ENCODE results near the gene SLC26A2.

The SLC26A2 gene

DNA sequence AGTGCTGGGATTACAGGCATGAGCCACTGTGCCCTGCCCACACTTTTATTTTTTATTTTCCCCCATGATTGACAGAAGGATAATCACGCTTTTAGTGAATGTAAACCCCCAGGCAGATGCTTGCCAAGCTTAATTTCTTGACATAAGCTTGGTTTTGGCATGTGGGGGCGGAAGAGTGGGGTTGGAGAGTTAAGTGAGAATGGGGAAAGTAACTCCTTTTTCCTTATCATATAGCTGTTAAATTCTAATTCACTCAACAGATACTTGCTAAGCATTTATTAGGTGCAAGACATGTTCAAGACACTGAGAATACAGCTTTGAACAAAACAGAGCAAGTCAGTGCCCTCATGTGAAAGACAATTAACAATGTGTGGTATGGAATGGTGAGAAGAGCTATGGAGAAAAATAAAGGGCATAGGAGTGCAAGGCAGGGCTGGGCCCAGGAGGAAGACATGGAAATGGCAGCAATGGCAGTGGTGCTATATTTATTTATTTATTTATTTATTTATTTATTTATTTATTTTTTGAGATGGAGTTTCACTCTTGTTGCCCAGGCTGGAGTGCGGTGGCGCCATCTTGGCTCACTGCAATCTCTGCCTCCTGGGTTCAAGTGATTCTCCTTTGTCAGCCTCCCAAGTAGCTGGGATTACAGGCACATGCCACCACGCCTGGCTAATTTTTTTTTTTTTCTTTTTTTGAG lies 2.2 kb downstream of the SLC26A2 start:
- DNase-seq = no peak

DNA sequence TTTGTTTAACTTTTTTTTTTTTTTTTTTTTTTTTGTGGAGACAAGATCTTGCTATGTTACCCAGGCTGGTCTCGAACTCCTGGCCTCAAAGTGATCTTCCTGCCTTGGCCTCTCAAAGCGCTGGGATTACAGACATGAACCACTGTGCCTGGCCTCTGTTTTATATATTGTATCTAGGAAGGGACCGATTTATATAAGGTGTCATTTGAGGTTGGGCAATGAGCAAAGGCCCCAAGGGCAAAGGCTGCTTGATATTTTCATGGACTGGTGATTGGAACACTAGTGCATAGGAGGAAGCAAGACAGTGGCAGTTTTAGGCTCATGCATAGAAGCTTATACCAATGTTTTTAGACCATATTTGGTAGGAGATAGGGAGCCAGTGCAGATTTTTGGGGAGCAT lies 3.2 kb downstream of the SLC26A2 start:
- DNase-seq = peak; percentile 1

DNA sequence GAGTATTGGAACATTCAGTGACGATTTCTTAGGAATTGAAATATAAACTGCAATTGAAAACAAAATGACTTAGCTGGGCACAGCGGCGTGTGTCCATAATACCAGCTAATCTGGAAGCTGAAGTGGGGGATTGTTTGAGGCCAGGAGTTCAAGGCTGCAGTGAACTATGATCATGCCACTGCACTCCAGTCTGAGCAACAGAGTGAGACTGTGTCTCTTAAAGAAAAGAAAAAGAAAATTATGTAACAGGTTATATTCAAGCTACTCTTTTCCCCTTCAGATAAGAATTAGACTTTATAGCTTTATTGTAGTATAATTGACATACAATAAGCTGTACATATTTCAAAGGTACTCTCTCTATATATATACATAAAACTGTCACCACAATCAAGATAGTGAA lies 6.4 kb downstream of the SLC26A2 start:
- no peak for DNase-seq

DNA sequence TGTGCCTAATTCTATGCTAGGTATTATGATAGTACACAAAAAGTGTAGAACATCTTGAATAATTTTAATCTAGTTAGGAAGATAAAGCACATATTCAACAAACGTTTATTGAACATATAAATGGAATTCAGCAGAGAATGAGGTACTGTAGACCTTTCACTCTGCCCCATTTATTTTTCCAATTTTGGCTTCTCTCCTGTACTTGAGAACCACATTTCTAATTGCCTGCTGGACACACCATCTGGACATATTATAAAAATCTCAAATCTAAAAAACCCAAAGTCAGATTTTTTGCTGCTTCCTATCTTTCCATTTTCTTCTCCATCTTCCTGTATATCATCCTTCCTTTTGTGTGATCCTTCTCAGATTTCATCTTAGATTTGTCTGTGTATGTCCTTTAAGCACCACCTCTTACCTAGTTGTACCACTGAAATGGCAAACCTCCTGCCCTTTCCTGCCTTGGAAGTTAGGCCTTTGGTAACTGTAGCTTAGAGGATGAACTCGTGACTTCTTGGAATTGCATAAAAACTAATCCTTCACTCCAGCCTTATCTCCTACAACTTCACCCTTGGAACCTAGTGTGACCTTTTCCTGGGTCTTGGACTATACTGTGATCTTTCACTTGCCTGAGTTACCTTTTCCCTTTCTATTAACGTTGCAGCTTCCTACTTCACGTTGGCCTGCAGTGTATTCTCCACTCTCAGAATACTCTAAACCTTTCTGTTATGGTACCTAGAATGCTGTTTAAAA lies 8.8 kb downstream of the SLC26A2 start:
- no peak for DNase-seq

DNA sequence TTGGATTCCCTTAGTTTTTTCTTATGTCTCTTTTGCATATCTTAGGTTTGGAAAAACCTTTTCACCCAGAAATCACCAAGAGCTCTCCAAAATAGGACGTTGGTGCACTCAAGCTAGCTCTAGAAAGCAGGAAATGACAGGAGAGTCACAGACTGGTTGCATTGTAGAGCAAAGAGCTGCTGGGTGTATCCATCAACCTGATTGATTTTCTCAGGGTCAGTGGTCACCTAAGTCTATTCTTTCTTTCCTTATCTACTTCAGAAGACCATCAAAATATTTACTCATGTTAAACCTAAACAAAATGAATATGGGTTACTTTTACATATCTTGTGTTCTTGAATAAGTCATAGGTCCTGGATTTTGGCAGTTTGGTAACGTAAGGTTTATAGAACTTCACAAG lies 14.9 kb downstream of the SLC26A2 start:
- no peak for DNase-seq

DNA sequence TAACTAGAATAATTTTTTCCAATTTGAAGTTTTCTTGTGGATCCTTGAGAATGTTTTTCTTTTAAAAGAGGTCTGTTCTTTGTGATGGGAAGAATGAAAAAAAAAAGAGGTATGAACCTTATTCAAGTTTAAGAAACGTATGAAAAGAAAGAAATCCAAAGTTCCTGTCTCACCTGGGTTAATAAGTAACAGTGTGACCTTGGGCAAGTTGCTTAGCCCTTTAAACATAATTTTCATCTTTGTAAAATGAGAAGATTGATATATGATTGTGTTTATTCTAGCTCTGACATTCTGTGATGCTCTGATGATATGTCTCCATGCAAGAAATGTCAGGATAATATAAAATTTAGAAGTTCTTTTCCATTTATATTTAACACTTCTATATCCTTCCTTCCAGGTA lies 19.3 kb downstream of the SLC26A2 start:
- no peak for DNase-seq

- no peak for DNase-seq
Measured at GRCh38 chr5:149981206-149981605, 20.6 kb downstream of the SLC26A2 start.

- DNase-seq = no peak
Measured at GRCh38 chr5:149982505-149982904, 21.9 kb downstream of the SLC26A2 start.

DNA sequence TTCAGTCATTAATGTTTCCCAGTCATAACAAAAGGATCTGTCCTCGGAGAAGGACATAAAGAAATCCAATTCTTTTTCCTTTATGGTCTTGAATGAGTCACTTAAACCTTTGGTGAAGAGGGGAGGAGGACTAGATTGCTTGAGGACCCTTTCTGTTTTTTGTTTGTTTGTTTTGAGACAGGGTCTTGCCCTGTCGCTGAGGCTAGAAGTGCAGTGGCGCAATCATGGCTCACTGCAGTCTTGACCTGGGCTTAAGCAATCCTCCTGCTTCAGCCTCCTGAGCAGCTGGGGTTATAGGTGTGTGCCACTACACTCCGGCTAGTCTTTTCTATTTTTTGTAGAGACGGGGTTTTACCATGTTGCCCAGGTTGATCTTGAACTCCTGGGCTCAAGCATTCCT lies 27.6 kb downstream of the SLC26A2 start:
- DNase-seq = no peak

GRCh38 chr5:149990518-149991376 lies 30.2 kb downstream of the SLC26A2 start:
- peak; percentile 66 for DNase-seq

DNA sequence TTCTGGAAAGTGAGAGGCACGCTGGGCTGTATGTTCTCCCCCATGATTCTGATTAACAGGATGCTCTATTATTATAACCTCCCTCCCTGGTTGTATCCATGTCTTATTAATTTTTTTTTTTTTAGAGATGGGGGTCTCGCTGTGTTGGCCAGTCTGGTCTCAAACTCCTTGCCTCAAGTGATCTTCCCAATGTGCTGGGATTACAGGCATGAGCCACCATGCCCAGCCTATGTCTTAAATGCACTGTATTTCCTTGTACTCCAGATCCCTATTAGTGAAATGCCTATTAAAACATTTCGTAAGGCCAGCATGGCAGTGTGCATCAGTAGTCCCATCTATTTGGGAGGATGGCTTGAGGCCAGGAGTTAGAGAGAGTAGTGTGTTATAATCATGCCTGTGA lies 32.9 kb downstream of the SLC26A2 start:
- no peak for DNase-seq

GRCh38 chr5:149995385-149996204 lies 35.0 kb downstream of the SLC26A2 start:
- DNase-seq = no peak

- no peak for DNase-seq
Measured at GRCh38 chr5:149996205-149996890, 35.8 kb downstream of the SLC26A2 start.

GRCh38 chr5:149998281-149998680 lies 37.7 kb downstream of the SLC26A2 start:
- no peak for DNase-seq

- DNase-seq = no peak
Measured at GRCh38 chr5:149999359-149999758, 38.8 kb downstream of the SLC26A2 start.

- DNase-seq = no peak
Measured at GRCh38 chr5:149999866-150000255, 39.3 kb downstream of the SLC26A2 start.

- peak; percentile 92 for DNase-seq
Measured at GRCh38 chr5:150000256-150000989, 39.9 kb downstream of the SLC26A2 start, which contains the start of the genes HMGXB3 and TIGD6. Gene HMGXB3, plus strand, starts transcription at chr5:150000739. Its CDS starts 4,114 bp downstream, at chr5:150004853. Gene TIGD6, minus strand, starts transcription at chr5:150000654. Its CDS starts 4,306 bp downstream, at chr5:149996348.

DNA sequence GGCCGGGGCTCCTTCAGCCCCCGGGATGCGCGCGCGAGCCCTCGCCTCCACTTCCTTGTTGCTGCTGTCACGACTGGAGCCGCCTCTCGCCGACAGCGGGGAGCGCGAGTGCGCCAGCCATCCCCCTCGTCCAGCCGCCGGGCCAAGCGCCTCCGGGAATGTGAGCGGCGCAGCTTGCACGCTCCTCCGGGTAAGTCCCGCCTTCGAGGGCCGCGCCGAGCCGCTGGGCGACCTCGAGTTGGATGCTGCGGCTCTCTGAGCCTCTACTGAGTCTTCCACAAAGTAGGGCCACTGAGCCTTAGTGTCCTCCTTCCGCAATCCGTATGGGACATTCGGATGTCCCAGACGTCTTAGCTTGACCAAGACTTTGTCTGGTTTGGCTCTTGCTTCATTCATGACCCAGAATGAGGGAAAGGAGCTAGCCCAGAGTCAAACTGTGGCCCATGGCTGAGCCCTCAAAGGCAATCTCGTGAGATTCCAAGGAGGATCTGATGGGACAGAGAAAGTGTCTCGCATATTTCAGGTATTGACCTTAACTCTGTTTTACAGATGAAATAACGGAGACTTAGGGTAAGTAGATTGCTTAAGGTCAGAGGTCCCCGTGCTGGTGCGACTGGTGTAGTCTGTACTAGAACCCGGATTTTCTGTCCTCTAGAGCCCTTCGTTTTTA lies 40.6 kb downstream of the SLC26A2 start:
- DNase-seq = peak; percentile 42

DNA sequence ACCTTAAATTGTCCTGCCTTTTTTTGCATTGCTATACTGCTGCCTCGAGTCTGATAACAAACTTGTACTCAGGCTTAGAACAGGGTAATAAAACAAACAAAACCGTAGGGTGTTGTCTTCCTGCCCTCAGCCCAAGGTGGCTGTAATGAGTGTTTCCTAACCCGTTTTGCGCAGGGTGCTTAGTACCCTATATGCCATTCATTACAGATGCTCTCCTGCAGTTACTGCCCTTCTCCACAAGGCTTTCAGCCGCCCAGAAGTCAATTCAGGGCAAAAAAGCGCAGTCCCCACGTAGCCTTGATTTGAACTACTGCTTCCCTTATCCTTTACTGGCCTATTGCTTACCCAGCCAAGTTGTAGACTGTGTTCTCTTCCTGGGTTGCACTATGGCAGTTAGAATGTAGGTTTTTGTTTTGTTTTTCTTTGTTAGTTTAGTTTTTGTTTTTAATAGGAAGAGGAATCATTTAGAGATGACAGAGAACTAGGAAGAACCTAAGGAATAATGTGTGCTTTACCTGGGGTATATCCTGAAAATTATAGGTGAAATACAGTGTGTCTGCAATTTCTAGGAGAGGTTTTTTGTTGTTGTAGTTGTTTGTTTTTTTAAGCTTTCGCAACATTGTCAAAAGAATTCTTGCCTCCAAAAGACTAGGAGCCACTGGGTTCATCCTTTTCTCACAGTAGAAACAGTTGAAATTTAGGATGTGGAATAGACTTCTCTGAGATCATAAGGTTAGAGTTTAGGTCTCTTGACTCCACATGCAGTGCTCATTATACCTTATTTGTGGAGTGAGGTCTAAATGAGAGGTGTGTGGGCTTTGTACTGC lies 41.3 kb downstream of the SLC26A2 start:
- DNase-seq = peak; percentile 73

- DNase-seq = no peak
Measured at GRCh38 chr5:150006318-150006717, 45.8 kb downstream of the SLC26A2 start.
